GM19023 (cell line): ENCODE measurements around the gene CLCA4.

Experiments
- ATAC-seq: cut with Tn5 transposase; IDR thresholded peaks from one replicate; pipeline ENCODE4 v1.9.1; 2021; ENCODE audit warnings: mild to moderate bottlenecking, moderate library complexity; ENCODE audit not compliant: unreplicated experiment

The CLCA4 gene

GRCh38 chr1:86616871-86617270 is 70.0 kb downstream of the CLCA4 start:
- peak; percentile 99 for ATAC-seq

- no peak for ATAC-seq
Observed at GRCh38 chr1:86618358-86618757, 71.5 kb downstream of the CLCA4 start.

GRCh38 chr1:86619313-86619712 is 72.4 kb downstream of the CLCA4 start:
- ATAC-seq: no peak

GRCh38 chr1:86621286-86621685 is 74.4 kb downstream of the CLCA4 start:
- ATAC-seq: no peak
